Measurements from ENCODE around the gene TTC19. TPM values are rescaled to one million over a fixed set of nuclear protein-coding genes. Genes with fewer than 3 reads are reported as not detected.
A peak's percentile ranks its signal among the peaks of the same experiment; 100 is the strongest.

Gene TTC19
- total and polyA plus RNA-seq, 2 experiments from 2014 or later, result 30.3 to 93.5 TPM

DNA sequence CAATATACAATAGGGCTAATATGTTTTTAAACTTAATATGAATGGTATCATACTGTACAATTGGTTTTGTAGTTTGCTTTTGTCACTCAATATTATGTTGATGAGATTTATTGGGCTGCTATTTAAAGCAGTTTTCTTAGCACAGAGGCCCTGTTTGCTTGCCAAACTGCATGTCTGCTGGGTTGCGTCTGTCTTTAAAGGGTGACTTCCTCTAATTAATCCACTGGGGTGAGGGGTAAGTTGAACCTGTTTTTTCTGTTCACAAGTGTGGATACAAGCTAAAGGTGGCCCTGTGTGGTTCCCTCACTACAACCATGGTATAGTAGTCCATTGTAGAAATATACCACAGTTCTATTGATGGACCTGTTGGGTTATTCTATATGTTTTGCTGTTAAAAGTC is 19.7 kb downstream of the TTC19 start (continued):
- TF ChIP-seq ZNF331 (CRISPR knock-in tag; IDR thresholded peaks at IDR 0.05; ENCODE audit: low read depth) (no peak), CREB1 (CRISPR knock-in tag; IDR thresholded peaks at IDR 0.05; ENCODE audit: low read depth) (no peak)

DNA sequence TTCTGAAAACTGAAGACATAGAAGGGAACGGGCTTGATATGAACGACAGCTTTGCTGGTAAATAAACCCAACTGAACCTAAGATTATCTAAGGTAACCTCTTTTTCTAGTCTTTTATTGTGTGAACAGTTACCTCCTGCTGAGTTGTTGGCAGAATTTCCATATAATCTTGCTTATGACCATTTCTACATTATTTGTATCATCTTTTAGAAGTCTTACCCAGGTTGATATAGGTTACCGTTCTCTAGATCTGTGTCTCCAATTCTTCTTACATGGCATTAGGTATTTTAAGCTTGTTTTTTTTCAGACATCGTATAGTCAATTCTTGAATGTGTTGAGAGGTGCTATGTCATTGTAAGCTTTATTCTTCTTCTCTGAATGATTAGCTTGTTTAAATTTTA is 24.3 kb downstream of the TTC19 start:
- Mint-ChIP-seq H3K27ac (no peak overlapping the region), H3K9me3 (no peaks in the 10 kb centered on the region), H3K36me3 (ENCODE audit: low read depth) (peaks cover 86% of the 10 kb centered on the region), H3K4me3 (no peak overlapping the region), H3K27me3 (ENCODE audit: insufficient read depth, low read depth, poor library complexity) (peaks cover 9% of the 10 kb centered on the region), H3K4me1 (peaks cover 4% of the 10 kb centered on the region; the same call in 1 of the 3 replicates)
- H2AFZ ChIP-seq, result no peak overlapping the region
- ATAC-seq (no peak), DNase-seq (ENCODE audit: low spot score) (no peak)
- H3K4me3 ChIP-seq, result no peak overlapping the region
- peaks cover 42% of the 10 kb centered on the region for H3K36me3 ChIP-seq (ENCODE audit: insufficient read depth)
- H3K27ac ChIP-seq (ENCODE audit: low read depth), result 0 out of 2 replicates have a peak overlapping the region, but pooled peaks have one; percentile 4
- H3K9me2 ChIP-seq (ENCODE audit: insufficient read depth), result no peaks in the 10 kb centered on the region
- no peaks in the 10 kb centered on the region for H3F3A ChIP-seq (replicated peaks; ENCODE audit: low read depth)
- TF ChIP-seq, protein P1, sequence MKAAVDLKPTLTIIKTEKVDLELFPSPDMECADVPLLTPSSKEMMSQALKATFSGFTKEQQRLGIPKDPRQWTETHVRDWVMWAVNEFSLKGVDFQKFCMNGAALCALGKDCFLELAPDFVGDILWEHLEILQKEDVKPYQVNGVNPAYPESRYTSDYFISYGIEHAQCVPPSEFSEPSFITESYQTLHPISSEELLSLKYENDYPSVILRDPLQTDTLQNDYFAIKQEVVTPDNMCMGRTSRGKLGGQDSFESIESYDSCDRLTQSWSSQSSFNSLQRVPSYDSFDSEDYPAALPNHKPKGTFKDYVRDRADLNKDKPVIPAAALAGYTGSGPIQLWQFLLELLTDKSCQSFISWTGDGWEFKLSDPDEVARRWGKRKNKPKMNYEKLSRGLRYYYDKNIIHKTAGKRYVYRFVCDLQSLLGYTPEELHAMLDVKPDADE (IDR thresholded peaks at IDR 0.05), result no peak
- no peak for TF ChIP-seq EZH2 (IDR thresholded peaks at IDR 0.05; ENCODE audit: low read depth, unreplicated experiment)
- no peak for TF ChIP-seq NANOG (IDR thresholded peaks at IDR 0.05; ENCODE audit: borderline replicate concordance)
- TF ChIP-seq JUNB (IDR thresholded peaks at IDR 0.05; ENCODE audit: unreplicated experiment), result no peak
- TF ChIP-seq ZNF331 (CRISPR knock-in tag; IDR thresholded peaks at IDR 0.05; ENCODE audit: low read depth), result no peak
- TF ChIP-seq EZH2phosphoT487 (IDR thresholded peaks at IDR 0.05; ENCODE audit: unreplicated experiment), result no peak
- TF ChIP-seq ZNF114 (CRISPR knock-in tag; IDR thresholded peaks at IDR 0.05), result no peak
- TF ChIP-seq, protein P2, sequence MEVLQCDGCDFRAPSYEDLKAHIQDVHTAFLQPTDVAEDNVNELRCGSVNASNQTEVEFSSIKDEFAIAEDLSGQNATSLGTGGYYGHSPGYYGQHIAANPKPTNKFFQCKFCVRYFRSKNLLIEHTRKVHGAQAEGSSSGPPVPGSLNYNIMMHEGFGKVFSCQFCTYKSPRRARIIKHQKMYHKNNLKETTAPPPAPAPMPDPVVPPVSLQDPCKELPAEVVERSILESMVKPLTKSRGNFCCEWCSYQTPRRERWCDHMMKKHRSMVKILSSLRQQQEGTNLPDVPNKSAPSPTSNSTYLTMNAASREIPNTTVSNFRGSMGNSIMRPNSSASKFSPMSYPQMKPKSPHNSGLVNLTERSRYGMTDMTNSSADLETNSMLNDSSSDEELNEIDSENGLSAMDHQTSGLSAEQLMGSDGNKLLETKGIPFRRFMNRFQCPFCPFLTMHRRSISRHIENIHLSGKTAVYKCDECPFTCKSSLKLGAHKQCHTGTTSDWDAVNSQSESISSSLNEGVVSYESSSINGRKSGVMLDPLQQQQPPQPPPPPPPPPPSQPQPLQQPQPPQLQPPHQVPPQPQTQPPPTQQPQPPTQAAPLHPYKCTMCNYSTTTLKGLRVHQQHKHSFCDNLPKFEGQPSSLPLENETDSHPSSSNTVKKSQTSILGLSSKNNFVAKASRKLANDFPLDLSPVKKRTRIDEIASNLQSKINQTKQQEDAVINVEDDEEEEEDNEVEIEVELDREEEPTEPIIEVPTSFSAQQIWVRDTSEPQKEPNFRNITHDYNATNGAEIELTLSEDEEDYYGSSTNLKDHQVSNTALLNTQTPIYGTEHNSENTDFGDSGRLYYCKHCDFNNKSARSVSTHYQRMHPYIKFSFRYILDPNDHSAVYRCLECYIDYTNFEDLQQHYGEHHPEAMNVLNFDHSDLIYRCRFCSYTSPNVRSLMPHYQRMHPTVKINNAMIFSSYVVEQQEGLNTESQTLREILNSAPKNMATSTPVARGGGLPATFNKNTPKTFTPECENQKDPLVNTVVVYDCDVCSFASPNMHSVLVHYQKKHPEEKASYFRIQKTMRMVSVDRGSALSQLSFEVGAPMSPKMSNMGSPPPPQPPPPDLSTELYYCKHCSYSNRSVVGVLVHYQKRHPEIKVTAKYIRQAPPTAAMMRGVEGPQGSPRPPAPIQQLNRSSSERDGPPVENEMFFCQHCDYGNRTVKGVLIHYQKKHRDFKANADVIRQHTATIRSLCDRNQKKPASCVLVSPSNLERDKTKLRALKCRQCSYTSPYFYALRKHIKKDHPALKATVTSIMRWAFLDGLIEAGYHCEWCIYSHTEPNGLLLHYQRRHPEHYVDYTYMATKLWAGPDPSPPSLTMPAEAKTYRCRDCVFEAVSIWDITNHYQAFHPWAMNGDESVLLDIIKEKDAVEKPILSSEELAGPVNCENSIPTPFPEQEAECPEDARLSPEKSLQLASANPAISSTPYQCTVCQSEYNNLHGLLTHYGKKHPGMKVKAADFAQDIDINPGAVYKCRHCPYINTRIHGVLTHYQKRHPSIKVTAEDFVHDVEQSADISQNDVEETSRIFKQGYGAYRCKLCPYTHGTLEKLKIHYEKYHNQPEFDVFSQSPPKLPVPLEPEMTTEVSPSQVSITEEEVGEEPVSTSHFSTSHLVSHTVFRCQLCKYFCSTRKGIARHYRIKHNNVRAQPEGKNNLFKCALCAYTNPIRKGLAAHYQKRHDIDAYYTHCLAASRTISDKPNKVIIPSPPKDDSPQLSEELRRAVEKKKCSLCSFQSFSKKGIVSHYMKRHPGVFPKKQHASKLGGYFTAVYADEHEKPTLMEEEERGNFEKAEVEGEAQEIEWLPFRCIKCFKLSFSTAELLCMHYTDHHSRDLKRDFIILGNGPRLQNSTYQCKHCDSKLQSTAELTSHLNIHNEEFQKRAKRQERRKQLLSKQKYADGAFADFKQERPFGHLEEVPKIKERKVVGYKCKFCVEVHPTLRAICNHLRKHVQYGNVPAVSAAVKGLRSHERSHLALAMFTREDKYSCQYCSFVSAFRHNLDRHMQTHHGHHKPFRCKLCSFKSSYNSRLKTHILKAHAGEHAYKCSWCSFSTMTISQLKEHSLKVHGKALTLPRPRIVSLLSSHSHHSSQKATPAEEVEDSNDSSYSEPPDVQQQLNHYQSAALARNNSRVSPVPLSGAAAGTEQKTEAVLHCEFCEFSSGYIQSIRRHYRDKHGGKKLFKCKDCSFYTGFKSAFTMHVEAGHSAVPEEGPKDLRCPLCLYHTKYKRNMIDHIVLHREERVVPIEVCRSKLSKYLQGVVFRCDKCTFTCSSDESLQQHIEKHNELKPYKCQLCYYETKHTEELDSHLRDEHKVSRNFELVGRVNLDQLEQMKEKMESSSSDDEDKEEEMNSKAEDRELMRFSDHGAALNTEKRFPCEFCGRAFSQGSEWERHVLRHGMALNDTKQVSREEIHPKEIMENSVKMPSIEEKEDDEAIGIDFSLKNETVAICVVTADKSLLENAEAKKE (CRISPR knock-in tag; IDR thresholded peaks at IDR 0.05), result no peak
- TF ChIP-seq STAT1 (IDR thresholded peaks at IDR 0.05; ENCODE audit: unreplicated experiment), result no peak
- TF ChIP-seq, protein P3, sequence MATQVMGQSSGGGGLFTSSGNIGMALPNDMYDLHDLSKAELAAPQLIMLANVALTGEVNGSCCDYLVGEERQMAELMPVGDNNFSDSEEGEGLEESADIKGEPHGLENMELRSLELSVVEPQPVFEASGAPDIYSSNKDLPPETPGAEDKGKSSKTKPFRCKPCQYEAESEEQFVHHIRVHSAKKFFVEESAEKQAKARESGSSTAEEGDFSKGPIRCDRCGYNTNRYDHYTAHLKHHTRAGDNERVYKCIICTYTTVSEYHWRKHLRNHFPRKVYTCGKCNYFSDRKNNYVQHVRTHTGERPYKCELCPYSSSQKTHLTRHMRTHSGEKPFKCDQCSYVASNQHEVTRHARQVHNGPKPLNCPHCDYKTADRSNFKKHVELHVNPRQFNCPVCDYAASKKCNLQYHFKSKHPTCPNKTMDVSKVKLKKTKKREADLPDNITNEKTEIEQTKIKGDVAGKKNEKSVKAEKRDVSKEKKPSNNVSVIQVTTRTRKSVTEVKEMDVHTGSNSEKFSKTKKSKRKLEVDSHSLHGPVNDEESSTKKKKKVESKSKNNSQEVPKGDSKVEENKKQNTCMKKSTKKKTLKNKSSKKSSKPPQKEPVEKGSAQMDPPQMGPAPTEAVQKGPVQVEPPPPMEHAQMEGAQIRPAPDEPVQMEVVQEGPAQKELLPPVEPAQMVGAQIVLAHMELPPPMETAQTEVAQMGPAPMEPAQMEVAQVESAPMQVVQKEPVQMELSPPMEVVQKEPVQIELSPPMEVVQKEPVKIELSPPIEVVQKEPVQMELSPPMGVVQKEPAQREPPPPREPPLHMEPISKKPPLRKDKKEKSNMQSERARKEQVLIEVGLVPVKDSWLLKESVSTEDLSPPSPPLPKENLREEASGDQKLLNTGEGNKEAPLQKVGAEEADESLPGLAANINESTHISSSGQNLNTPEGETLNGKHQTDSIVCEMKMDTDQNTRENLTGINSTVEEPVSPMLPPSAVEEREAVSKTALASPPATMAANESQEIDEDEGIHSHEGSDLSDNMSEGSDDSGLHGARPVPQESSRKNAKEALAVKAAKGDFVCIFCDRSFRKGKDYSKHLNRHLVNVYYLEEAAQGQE (IDR thresholded peaks at IDR 0.05; ENCODE audit: unreplicated experiment), result no peak
- TF ChIP-seq, protein P4, sequence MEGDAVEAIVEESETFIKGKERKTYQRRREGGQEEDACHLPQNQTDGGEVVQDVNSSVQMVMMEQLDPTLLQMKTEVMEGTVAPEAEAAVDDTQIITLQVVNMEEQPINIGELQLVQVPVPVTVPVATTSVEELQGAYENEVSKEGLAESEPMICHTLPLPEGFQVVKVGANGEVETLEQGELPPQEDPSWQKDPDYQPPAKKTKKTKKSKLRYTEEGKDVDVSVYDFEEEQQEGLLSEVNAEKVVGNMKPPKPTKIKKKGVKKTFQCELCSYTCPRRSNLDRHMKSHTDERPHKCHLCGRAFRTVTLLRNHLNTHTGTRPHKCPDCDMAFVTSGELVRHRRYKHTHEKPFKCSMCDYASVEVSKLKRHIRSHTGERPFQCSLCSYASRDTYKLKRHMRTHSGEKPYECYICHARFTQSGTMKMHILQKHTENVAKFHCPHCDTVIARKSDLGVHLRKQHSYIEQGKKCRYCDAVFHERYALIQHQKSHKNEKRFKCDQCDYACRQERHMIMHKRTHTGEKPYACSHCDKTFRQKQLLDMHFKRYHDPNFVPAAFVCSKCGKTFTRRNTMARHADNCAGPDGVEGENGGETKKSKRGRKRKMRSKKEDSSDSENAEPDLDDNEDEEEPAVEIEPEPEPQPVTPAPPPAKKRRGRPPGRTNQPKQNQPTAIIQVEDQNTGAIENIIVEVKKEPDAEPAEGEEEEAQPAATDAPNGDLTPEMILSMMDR (conservative IDR thresholded peaks at IDR 0.05; ENCODE audit: low read depth in 2 of 2), result no peak
- TF ChIP-seq POLR2AphosphoS5 (IDR thresholded peaks at IDR 0.05; ENCODE audit: low read depth), result no peak
- no peak for TF ChIP-seq CREB1 (CRISPR knock-in tag; IDR thresholded peaks at IDR 0.05; ENCODE audit: low read depth)
- H3K27me3 ChIP-seq (ENCODE audit: insufficient read depth), result no peaks in the 10 kb centered on the region
- H4K20me1 ChIP-seq (replicated peaks; ENCODE audit: insufficient read depth), result peaks cover 26% of the 10 kb centered on the region
- no peak overlapping the region for H3K4me2 ChIP-seq
- no peaks in the 10 kb centered on the region for H3K4me1 ChIP-seq (ENCODE audit: insufficient read depth)
- peaks cover 32% of the 10 kb centered on the region for H3K79me2 ChIP-seq (replicated peaks; ENCODE audit: insufficient read depth)
